OCI-LY3 (cell line): ENCODE data around the gene TUBB.
"Not testable (repeated sequence)": the region's sequence is repeated elsewhere in the genome, so short reads cannot be mapped to it uniquely, and the experiment has no call there.

Experiments used
- H2AFZ ChIP-seq: fragments of 200-600, 300-600 bp; shearing (Covaris generic); 2 replicates; pipeline ENCODE4 v1.6.0; 2014; ENCODE audit warnings: antibody characterized with exemption, low read depth, low read length
- H3K27ac ChIP-seq: fragments of 200-600, 300-600 bp; sonication (generic); 2 replicates; pipeline ENCODE4 v1.5.1; 2014; ENCODE audit warnings: mild to moderate bottlenecking, low read length, moderate library complexity, mixed read lengths
- H3K27me3 ChIP-seq: fragments of 200-600, 300-600 bp; sonication (generic); 2 replicates; pipeline ENCODE4 v1.6.1; 2014; ENCODE audit warnings: low read depth, low read length, mixed read lengths
- H3K36me3 ChIP-seq: fragments of 200-600, 300-600 bp; sonication (generic); replicated peaks from 2 replicates; pipeline ENCODE3; 2014; ENCODE audit warnings: low read depth, low read length, mixed read lengths
- H3K4me1 ChIP-seq: fragments of 300-600, 200-600 bp; sonication (generic); 2 replicates; pipeline ENCODE4 v1.6.1; 2014; ENCODE audit warnings: low read length, mixed read lengths
- H3K4me2 ChIP-seq: fragments of 200-600, 300-600 bp; sonication (generic); 2 replicates; pipeline ENCODE4 v1.6.1; 2014; ENCODE audit warnings: low read length, mixed read lengths
- H3K4me3 ChIP-seq: fragments of 300-600, 200-600 bp; sonication (generic); 2 replicates; pipeline ENCODE4 v1.5.1; 2014; ENCODE audit warnings: antibody characterized with exemption, mild to moderate bottlenecking, low read length, moderate library complexity
- H3K79me2 ChIP-seq: fragments of 300-600, 200-600 bp; shearing (Covaris generic); 2 replicates; pipeline ENCODE4 v1.6.1; 2014; ENCODE audit warnings: mild to moderate bottlenecking, low read length, mixed read lengths
- H3K9ac ChIP-seq: fragments of 300-600, 200-600 bp; shearing (Covaris generic); 2 replicates; pipeline ENCODE4 v1.6.0; 2014; ENCODE audit warnings: mild to moderate bottlenecking, low read length, moderate library complexity
- H3K9me3 ChIP-seq: fragments of 200-600, 300-600 bp; shearing (Covaris generic); 2 replicates; pipeline ENCODE4 v1.6.1; 2014; ENCODE audit warnings: low read length, mixed read lengths; ENCODE audit not compliant: insufficient read depth
- H4K20me1 ChIP-seq: fragments of 200-600, 300-600 bp; sonication (generic); 2 replicates; pipeline ENCODE4 v1.6.1; 2016; ENCODE audit warnings: low read length, mixed read lengths; ENCODE audit not compliant: insufficient read depth
- CTCF ChIP-seq: fragments of 200-600, 300-600 bp; sonication (generic); IDR thresholded peaks from 2 replicates; pipeline ENCODE4 v1.5.1; 2014; ENCODE audit warnings: antibody characterized with exemption, low read length, low read depth
- EZH2phosphoT487 ChIP-seq: fragments of 200-600 bp; shearing (Covaris generic); IDR thresholded peaks from 2 replicates; pipeline ENCODE4 v1.6.1; 2018; ENCODE audit warnings: antibody characterized with exemption, mixed run types, low read depth

TUBB gene

GRCh38 chr6:30717129-30717844, 2.9 kb upstream of the TUBB start, which contains the start of gene MDC1:
TSS of gene MDC1 (minus strand) at chr6:30717281. CDS start at chr6:30715175, 2,106 bp downstream.
- peaks cover 24% of the 10 kb centered on the region for H3K4me1 ChIP-seq
- peaks cover 9% of the 10 kb centered on the region for H4K20me1 ChIP-seq
- H3K4me2 ChIP-seq: peak within 1 kb of the TSS; percentile 97
- H3K9ac ChIP-seq: peak within 1 kb of the TSS; percentile 98
- no peaks in the 10 kb centered on the region for H3K9me3 ChIP-seq
- peaks cover 47% of the 10 kb centered on the region for H3K79me2 ChIP-seq
- TF ChIP-seq EZH2phosphoT487 (no peak), CTCF (no peak)
- H3K4me3 ChIP-seq: peak within 1 kb of the TSS; percentile 93
- no peaks in the 10 kb centered on the region for H3K27me3 ChIP-seq
- H3K36me3 ChIP-seq: peaks cover 14% of the 10 kb centered on the region
- H2AFZ ChIP-seq: no peak within 1 kb of the TSS
- peak within 1 kb of the TSS; percentile 87 for H3K27ac ChIP-seq

DNA sequence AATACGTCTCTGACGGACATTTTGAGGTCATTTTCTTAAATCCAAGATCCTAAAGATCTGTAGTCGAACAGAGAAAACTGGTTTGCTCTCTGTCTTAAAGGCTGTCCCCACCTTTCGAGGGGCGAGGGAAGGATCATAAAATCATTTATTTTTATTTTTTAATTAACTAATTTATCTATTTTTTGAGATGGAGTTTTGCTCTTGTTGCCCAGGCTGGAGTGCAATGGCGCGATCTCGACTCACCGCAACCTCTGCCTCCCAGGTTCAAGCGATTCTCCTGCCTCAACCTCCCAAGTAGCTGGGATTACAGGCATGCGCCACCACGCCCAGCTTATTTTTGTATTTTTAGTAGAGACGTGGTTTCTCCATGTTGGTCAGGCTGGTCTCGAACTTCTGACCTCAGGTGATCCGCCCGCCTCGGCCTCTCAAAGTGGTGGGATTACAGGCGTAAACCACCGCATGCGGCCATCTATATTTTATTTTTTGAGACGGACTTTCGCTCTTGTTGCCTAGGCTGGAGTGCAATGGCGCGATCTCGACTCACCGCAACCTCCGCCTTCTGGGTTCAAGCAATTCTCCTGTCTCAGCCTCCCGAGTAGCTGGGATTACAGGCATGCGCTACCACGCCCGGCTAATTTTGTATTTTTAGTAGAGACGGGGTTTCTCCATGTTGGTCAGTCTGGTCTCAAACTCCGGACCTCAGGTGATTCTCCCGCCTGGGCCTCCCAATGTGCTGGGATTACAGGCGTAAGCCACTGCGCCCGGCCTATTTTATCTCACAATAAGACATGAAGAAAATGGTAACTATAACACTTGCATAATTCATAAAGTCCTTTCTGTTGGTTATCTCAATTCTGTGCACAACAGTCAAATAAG, 2.1 kb upstream of the TUBB start:
- H2AFZ ChIP-seq, H3K9me3 ChIP-seq, H3K27me3 ChIP-seq: not testable (repeated sequence)
- H3K79me2 ChIP-seq: peaks cover 55% of the 10 kb centered on the region
- H3K9ac ChIP-seq: peak overlapping the region; percentile 79
- peaks cover 31% of the 10 kb centered on the region for H3K4me1 ChIP-seq
- H3K27ac ChIP-seq: peak overlapping the region; percentile 89
- H3K4me2 ChIP-seq: peak overlapping the region; percentile 93
- peaks cover 21% of the 10 kb centered on the region for H3K36me3 ChIP-seq
- peaks cover 17% of the 10 kb centered on the region for H4K20me1 ChIP-seq
- peak overlapping the region; percentile 99 for H3K4me3 ChIP-seq

DNA sequence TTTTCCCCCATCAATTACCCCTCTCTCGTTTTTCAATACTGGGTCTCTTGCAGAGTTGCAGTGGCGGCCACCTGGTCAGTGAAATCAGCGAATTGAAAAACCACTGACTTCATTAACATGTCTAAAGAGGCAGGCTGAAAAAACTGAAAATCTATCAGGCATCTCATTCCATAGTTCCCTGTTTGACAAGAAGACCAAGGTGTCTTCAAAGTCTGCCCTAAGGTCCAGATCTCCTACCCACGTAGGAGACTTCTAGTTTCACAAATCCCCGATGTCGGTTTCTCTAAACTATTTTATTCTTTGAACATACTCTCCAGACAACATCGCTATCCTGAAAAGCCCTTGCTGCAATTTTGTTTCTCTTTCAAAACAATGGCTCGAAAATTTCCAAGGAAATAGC, 796 bp upstream of the TUBB start:
- peaks cover 22% of the 10 kb centered on the region for H3K36me3 ChIP-seq
- peak overlapping the region; percentile 79 for H3K9ac ChIP-seq
- H3K4me1 ChIP-seq: peaks cover 31% of the 10 kb centered on the region
- peaks cover 30% of the 10 kb centered on the region for H4K20me1 ChIP-seq
- H2AFZ ChIP-seq: 0 out of 2 replicates have a peak overlapping the region, but pooled peaks have one; percentile 62
- H3K4me3 ChIP-seq: peak overlapping the region; percentile 99
- TF ChIP-seq CTCF (no peak), EZH2phosphoT487 (no peak)
- no peaks in the 10 kb centered on the region for H3K9me3 ChIP-seq
- no peaks in the 10 kb centered on the region for H3K27me3 ChIP-seq
- peak overlapping the region; percentile 89 for H3K27ac ChIP-seq
- H3K4me2 ChIP-seq: peak overlapping the region; percentile 93
- peaks cover 66% of the 10 kb centered on the region for H3K79me2 ChIP-seq

GRCh38 chr6:30720738-30721197, 616 bp downstream of the TUBB start:
- Histone ChIP-seq H3K9ac (peak overlapping the region; percentile 100), H3K4me3 (peak overlapping the region; percentile 99), H4K20me1 (peaks cover 44% of the 10 kb centered on the region), H2AFZ (no peak overlapping the region), H3K79me2 (peaks cover 78% of the 10 kb centered on the region), H3K4me1 (peaks cover 28% of the 10 kb centered on the region), H3K27ac (peak overlapping the region; percentile 98), H3K9me3 (no peaks in the 10 kb centered on the region), H3K4me2 (peak overlapping the region; percentile 66), H3K36me3 (peaks cover 30% of the 10 kb centered on the region), H3K27me3 (no peaks in the 10 kb centered on the region)
- no peak for TF ChIP-seq CTCF
